Measurements from ENCODE around the gene EPB41L5.

Gene EPB41L5

DNA sequence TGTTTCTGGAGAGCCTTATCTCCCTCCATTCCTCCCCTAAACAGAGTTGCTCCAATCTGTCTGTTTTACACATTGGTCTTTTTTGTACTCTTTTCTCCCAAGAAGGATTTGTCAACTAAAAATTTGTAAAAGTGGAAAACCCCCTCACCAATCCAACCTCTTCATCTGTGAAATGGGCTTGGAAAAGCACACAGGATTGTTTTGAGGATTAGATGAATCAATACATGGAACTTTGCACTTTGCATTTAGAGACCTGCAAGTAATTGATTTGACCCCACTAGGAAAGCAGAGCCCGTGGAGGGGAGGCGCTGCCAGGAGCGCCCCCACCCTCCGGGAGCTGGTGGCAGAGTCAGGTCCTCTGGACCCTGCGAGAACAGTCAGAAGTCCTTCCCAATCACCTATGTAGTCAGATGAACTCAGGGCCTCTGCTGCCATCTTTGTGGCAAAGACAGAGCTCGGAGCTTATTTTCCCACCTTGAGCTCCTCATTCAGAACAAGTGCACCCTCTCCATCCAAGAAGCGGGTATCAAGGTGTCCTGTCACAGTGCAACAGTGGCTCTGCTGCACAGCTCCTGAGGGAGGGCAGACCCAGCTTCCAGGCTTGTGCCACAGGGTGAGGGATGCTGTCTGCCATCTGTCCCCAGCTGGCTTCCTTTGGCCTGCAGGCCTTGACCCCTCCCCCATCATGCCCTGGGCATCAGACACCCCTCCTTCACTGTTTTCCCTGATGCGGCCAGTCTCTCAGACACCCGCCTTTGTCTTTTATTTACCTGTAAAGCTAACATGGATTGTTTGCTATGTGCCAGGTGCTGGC, 212.1 kb downstream of the EPB41L5 start:
- DNase-seq (ENCODE audit: low read depth in 2 of 2) = no peak

DNA sequence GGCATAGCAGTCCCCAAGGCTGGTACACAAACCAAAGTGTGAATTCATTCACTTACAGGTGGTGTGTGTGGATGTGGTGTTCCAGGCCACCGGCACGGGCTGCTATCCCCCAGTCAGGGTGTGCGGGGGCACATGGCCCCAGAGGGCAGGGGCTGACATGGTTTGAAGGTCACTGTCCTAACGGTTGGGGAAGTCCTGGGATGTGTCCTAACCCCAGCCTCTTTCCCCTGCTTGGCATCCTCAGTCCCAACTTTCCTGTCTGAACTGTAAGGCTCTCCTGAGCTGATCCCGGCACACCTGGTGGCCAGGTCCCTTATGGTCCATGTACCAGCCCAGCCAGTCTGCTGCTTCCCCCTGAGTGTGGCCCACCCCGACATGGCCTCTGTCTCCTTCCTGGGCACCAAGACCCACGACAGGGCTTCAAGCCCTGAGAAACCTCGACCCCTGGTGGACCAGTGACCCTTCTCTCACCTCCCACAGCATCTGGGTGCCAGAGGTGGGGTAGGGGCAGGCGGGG, 212.7 kb downstream of the EPB41L5 start:
- DNase-seq (ENCODE audit: low read depth in 2 of 2) = no peak

DNA sequence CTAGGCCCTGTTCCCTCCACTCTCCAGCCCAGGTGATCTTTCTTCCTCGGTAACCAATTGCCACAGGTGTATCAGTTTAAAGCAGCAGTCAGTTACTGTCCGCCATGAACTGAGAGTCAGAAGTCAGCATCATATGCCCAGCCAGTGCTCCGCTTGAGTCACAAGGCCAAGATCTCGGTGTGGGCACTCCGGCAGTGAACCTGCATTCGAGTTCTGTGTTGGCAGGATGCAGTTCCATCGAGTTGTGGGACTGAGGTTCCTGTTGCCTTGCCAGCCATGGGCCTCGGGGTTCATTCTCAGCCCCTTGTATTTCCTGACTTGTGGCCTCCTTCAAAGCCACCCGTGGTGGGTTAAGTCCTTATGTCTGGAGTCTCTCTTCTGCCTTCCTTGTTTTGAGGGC, 213.4 kb downstream of the EPB41L5 start:
- no peak for DNase-seq (ENCODE audit: low read depth in 2 of 2)

DNA sequence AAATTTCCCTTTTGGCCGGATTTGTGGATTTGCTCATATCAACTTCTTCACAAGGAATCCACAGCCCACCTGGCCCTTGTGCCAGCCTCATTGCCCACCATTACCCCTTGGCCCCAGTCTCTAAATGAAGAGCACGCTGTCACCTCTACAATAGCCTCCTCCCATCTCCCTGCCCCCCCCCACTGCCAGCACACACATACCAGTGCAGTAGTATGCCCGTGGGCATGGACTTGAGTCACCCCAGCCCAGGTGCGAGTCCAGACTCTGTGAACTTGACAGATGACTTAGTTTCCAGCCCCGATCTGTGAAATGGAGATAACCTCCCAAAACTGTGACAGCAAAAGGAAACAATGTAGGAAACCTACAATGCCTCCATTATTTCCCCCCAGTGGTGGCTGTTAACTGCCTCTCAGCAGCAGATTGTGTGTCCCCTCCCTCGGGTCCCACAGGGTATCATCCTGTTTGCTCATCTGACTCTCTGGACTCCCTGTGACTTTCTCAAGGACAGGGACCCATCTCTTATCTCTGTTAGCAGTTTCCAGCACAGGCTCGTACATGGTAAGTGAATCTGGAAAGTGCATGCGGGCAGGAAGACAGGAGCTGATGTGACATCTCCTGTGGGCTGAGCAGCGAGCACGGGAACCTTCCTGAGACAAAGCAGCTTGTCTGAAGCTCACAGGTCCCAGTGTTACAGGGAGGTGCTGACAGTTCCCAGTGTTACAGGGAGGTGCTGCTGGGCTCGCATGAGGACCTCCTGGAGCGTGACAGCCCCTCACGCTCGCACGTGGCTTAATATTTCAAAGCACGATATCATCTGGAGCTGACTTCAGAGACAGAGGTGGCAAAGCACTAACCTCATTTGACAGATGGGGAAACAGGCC, 214.5 kb downstream of the EPB41L5 start:
- DNase-seq (ENCODE audit: low read depth in 2 of 2) = no peak

DNA sequence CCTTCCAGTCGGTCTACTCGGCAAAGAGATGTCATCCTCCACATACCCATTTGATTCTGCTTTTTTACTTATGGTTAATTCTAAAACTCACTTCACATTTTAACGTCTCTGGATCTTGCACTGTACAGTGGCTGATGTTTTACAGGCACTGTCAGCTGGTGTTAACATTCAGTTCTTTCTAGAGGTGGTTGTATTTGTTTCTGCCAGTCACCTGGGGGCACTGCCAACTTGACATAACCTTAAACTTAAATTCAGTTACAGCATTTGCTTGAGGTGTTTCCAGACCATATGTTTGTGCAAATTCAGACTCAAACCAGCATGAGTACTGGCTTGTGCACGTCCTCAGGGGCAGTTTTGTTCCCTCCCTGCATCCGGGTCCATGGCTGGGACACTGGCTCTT, 215.6 kb downstream of the EPB41L5 start:
- DNase-seq (ENCODE audit: low read depth in 2 of 2) = no peak
